ENCODE measurements around the gene LRMDA. TPM values are rescaled to one million over a fixed set of nuclear protein-coding genes. Genes with fewer than 3 reads are reported as not detected.

LRMDA gene
- total RNA-seq, 1 experiment from 2014 or later = 4.8 TPM

GRCh38 chr10:76404531-76404930, 973.1 kb downstream of the LRMDA start:
- POLR2A ChIA-PET = no interaction called here
- CTCF ChIA-PET = no interaction called here

GRCh38 chr10:76405922-76406321, 974.5 kb downstream of the LRMDA start:
- Histone ChIP-seq H3K4me1 (ENCODE audit: control insufficient read depth in 1 of 2, insufficient read depth in 2 of 2, low read length in 2 of 2) (no peaks in the 10 kb centered on the region), H3K79me2 (ENCODE audit: insufficient read depth, low read length) (no peaks in the 10 kb centered on the region), H3K9me3 (ENCODE audit: control insufficient read depth in 1 of 2, insufficient read depth in 1 of 2, low read depth in 1 of 2, low read length in 2 of 2) (no peaks in the 10 kb centered on the region), H2AFZ (ENCODE audit: low read depth, low read length, poor library complexity, severe bottlenecking) (no peak overlapping the region), H3K4me2 (ENCODE audit: low read length) (no peak overlapping the region), H3K27me3 (ENCODE audit: insufficient read depth, low read length) (peaks cover 22% of the 10 kb centered on the region; the same call in 1 of the 2 replicates), H3K9me2 (ENCODE audit: insufficient read depth) (no peaks in the 10 kb centered on the region), H3K27ac (ENCODE audit: low read depth, low read length) (no peak overlapping the region), H4K20me1 (ENCODE audit: insufficient read depth) (no peaks in the 10 kb centered on the region), H3K36me3 (ENCODE audit: control insufficient read depth in 1 of 2, insufficient read depth in 2 of 2, low read length in 2 of 2) (no peaks in the 10 kb centered on the region), H3K4me3 (replicated peaks in 1 of 2; ENCODE audit: low read depth in 1 of 2, low read length in 2 of 2) (no peak overlapping the region), H3K9ac (ENCODE audit: low read length) (no peak overlapping the region)
- ChIA-PET POLR2A (no interaction called here), CTCF (no interaction called here), RAD21 (ENCODE audit: low non-redundant PET in 1 of 2, low total read pairs in 2 of 2, uncharacterized antibody in 2 of 2, unreplicated experiment in 2 of 2) (no interaction called here)
- TF ChIP-seq ZNF274 (IDR thresholded peaks at IDR 0.05; ENCODE audit: low read depth, low read length) (no peak), JUND (IDR thresholded peaks at IDR 0.05) (no peak), SRF (IDR thresholded peaks at IDR 0.05; ENCODE audit: low read depth) (no peak), SP1 (IDR thresholded peaks at IDR 0.05; ENCODE audit: low read depth) (no peak), FOSL1 (IDR thresholded peaks at IDR 0.05; ENCODE audit: low read depth) (no peak), YY1 (IDR thresholded peaks at IDR 0.05; ENCODE audit: extremely low read depth, insufficient replicate concordance, low read depth, low read length) (no peak), EZH2 (IDR thresholded peaks at IDR 0.05) (no peak), CTCF (IDR thresholded peaks at IDR 0.05 in 2 of 3, conservative IDR thresholded peaks at IDR 0.05 in 1 of 3; ENCODE audit: borderline replicate concordance in 1 of 3, insufficient read depth in 1 of 3, low read depth in 2 of 3, low read length in 2 of 3) (no peak), RAD21 (IDR thresholded peaks at IDR 0.05; ENCODE audit: low read depth) (no peak), ATF3 (IDR thresholded peaks at IDR 0.05) (no peak), EZH2phosphoT487 (IDR thresholded peaks at IDR 0.05; ENCODE audit: borderline replicate concordance) (no peak), ZFX (IDR thresholded peaks at IDR 0.05) (no peak), MAX (IDR thresholded peaks at IDR 0.05) (no peak), ELF1 (IDR thresholded peaks at IDR 0.05; ENCODE audit: borderline replicate concordance, low read depth) (no peak)
- intact Hi-C loops (cut with micrococcal nuclease) = no loop called here
- no TSS peak for BruUV-seq (replicated peaks)
- ATAC-seq (no peak), DNase-seq (ENCODE audit: low read depth, low spot score) (no peak)

More at GRCh38 chr10:76404531-76404930, 973.1 kb downstream of the LRMDA start:
- no peak overlapping the region for H3K27ac ChIP-seq (ENCODE audit: low read depth, low read length)
- RAD21 ChIA-PET (ENCODE audit: low non-redundant PET in 1 of 2, low total read pairs in 2 of 2, uncharacterized antibody in 2 of 2, unreplicated experiment in 2 of 2) = no interaction called here
- intact Hi-C loops (cut with micrococcal nuclease) = no loop called here
- H3K36me3 ChIP-seq (ENCODE audit: control insufficient read depth in 1 of 2, insufficient read depth in 2 of 2, low read length in 2 of 2) = no peaks in the 10 kb centered on the region
- no peak for TF ChIP-seq EZH2phosphoT487 (IDR thresholded peaks at IDR 0.05; ENCODE audit: borderline replicate concordance)
- no peak for TF ChIP-seq ZBTB33 (IDR thresholded peaks at IDR 0.05; ENCODE audit: extremely low read depth, insufficient replicate concordance, low read length)
- peaks cover 22% of the 10 kb centered on the region; the same call in 1 of the 2 replicates for H3K27me3 ChIP-seq (ENCODE audit: insufficient read depth, low read length)
- ATAC-seq = no peak
- no TSS peak for BruUV-seq (replicated peaks)
- H3K9ac ChIP-seq (ENCODE audit: low read length) = no peak overlapping the region
- no peaks in the 10 kb centered on the region for H3K9me3 ChIP-seq (ENCODE audit: control insufficient read depth in 1 of 2, insufficient read depth in 1 of 2, low read depth in 1 of 2, low read length in 2 of 2)
- H2AFZ ChIP-seq (ENCODE audit: low read depth, low read length, poor library complexity, severe bottlenecking) = no peak overlapping the region
- H3K4me3 ChIP-seq (replicated peaks in 1 of 2; ENCODE audit: low read depth in 1 of 2, low read length in 2 of 2) = no peak overlapping the region
- no peaks in the 10 kb centered on the region for H3K79me2 ChIP-seq (ENCODE audit: insufficient read depth, low read length)
- H3K4me1 ChIP-seq (ENCODE audit: control insufficient read depth in 1 of 2, insufficient read depth in 2 of 2, low read length in 2 of 2) = no peaks in the 10 kb centered on the region
- no peaks in the 10 kb centered on the region for H4K20me1 ChIP-seq (ENCODE audit: insufficient read depth)
- DNase-seq (ENCODE audit: low read depth, low spot score) = no peak
- H3K4me2 ChIP-seq (ENCODE audit: low read length) = no peak overlapping the region
- H3K9me2 ChIP-seq (ENCODE audit: insufficient read depth) = no peaks in the 10 kb centered on the region

Measured in HCT116 (cell line).